ENCODE data around the gene ZP3.
"Not testable (repeated sequence)": the region's sequence is repeated elsewhere in the genome, so short reads cannot be mapped to it uniquely, and the experiment has no call there.

The ZP3 gene

DNA sequence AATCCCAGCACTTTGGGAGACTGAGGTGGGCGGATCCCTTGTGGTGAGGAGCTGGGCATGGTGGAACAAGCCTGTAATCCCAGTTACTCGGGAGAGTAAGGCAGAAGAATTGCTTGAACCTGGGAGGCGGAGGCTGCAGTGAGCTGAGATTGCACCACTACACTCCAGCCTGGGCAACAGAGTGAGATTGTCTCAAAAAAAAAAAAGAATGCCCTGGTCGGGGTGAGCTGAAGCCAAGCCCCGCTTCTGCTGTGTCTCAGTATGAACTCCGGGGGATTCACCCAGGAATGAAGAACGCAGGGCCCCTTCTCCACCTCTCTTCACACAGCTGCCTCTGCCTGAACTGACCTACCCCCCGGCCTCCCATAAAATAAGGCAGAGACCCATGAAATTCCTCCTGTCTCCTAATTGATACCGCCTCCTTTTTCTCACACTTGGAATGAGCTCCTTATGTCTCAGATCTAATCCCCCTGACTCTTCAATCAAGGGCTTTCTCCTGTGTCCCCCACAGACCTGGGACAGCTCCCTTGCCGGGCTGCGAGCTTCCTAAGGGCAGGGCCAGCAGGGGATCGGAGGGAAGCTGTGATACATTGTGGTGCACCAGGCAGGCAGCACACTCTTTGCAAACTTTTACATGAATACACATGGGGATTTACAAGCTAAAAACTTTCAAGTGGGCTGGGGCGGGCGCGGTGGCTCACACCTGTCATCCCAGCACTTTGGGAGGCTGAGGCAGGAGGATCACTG is 911 bp upstream of the ZP3 start:
- H3K27ac Mint-ChIP-seq: no peak overlapping the region
- peaks cover 1% of the 10 kb centered on the region for H3K9me3 Mint-ChIP-seq
- no peak overlapping the region for H3K4me3 Mint-ChIP-seq
- DNase-seq (ENCODE audit: low spot score in 2 of 2) (no peak), ATAC-seq (ENCODE audit: low read depth) (no peak)
- peaks cover 10% of the 10 kb centered on the region for H3K27me3 Mint-ChIP-seq
- H3K4me1 Mint-ChIP-seq: peaks cover 7% of the 10 kb centered on the region
- peaks cover 2% of the 10 kb centered on the region for H3K36me3 Mint-ChIP-seq

DNA sequence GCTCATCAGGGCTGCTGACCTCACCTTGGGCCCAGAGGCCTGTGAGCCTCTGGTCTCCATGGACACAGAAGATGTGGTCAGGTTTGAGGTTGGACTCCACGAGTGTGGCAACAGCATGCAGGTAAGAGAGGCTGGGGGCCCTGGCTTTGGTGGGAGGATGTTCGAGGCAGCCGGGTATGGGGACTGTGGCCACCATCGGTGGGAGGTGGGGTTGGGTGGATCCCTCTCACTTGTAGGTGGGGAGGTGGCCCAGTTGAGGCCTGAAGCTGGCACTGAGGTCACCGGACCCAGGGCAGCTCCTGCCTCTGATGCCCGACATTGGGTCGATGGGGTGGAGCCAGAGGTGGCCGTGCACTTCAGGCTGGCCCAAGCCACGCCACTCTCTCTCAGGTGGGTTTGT is 406 bp downstream of the ZP3 start:
- H3K27ac Mint-ChIP-seq: no peak overlapping the region
- H3K4me1 Mint-ChIP-seq: peaks cover 7% of the 10 kb centered on the region

DNA sequence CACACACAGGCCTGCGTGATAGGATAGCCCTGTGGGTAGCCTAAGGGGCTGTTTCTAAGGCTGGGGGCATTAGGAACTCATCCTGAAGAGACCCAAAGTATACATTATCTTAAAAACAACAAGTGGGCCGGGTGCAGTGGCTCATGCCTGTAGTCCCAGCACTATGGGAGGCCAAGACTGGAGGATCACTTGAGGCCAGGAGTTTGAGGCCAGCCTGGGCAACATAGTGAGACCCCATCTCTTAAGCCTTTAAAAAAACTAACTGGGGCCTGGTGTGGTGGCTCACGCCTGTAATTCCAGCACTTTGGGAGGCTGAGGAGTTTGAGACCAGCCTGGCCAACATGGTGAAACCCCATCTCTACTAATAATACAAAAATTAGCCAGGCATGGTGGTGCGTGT is 808 bp downstream of the ZP3 start:
- H3K27ac Mint-ChIP-seq; ATAC-seq (ENCODE audit: low read depth); H3K4me1 Mint-ChIP-seq; H3K36me3 Mint-ChIP-seq; H3K4me3 Mint-ChIP-seq; H3K9me3 Mint-ChIP-seq; DNase-seq (ENCODE audit: low spot score in 2 of 2); H3K27me3 Mint-ChIP-seq: not testable (repeated sequence)

More for the DNA sequence above, 406 bp downstream of the ZP3 start:
- no peak overlapping the region for H3K4me3 Mint-ChIP-seq
- no peaks in the 10 kb centered on the region for H3K36me3 Mint-ChIP-seq
- ATAC-seq (ENCODE audit: low read depth) (no peak), DNase-seq (ENCODE audit: low spot score in 2 of 2) (no peak)
- peaks cover 8% of the 10 kb centered on the region for H3K27me3 Mint-ChIP-seq
- H3K9me3 Mint-ChIP-seq: no peaks in the 10 kb centered on the region

DNA sequence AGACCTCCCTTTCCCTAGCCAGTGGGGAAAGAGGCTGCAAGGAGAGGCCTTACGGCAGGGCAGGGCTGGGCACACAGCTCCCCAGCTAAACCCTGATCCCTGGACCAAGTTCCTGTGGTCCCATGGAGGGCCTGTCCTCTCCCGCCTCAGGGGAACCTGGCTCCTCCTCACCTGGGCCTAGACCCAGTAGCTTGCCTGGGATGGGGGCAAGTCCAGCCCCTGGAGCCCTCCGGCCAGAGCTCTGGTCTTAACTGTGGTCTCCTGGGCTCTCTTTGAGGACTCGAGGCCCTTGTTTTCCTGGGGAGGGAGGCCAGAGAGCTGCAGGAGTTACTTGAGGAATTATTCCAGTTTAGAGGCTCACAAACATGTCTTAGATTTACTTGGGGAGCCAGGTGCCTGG is 1.5 kb downstream of the ZP3 start:
- Mint-ChIP-seq H3K36me3 (no peaks in the 10 kb centered on the region), H3K4me1 (peaks cover 7% of the 10 kb centered on the region), H3K27me3 (peaks cover 6% of the 10 kb centered on the region), H3K4me3 (no peak overlapping the region), H3K27ac (no peak overlapping the region), H3K9me3 (no peaks in the 10 kb centered on the region)
- DNase-seq (ENCODE audit: low spot score in 2 of 2): no peak
- ATAC-seq (ENCODE audit: low read depth): no peak

DNA sequence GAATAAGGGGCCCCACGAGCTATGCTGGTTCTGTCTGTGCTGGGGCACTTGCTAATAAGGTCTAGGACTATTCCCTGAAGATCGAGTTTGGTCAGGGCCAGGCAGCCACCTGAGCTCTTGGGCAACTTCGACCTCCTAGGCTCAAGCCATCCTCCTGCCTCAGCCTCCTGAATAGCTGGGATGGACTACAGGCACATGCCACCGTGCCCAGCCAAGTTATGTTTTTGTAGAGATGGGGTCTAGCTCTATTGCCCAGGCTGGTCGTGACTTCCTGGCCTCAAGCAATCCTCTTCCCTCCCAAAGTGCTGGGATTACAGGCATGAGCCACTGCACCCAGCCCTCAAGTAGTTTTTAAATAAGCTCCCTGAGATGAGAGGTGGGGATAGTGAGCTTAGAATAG is 2.9 kb downstream of the ZP3 start:
- Mint-ChIP-seq H3K27me3 (peaks cover 4% of the 10 kb centered on the region), H3K36me3 (no peaks in the 10 kb centered on the region), H3K4me3 (no peak overlapping the region), H3K27ac (no peak overlapping the region), H3K9me3 (no peaks in the 10 kb centered on the region), H3K4me1 (peaks cover 7% of the 10 kb centered on the region)
- DNase-seq (ENCODE audit: low spot score in 2 of 2) (no peak), ATAC-seq (ENCODE audit: low read depth) (no peak)

DNA sequence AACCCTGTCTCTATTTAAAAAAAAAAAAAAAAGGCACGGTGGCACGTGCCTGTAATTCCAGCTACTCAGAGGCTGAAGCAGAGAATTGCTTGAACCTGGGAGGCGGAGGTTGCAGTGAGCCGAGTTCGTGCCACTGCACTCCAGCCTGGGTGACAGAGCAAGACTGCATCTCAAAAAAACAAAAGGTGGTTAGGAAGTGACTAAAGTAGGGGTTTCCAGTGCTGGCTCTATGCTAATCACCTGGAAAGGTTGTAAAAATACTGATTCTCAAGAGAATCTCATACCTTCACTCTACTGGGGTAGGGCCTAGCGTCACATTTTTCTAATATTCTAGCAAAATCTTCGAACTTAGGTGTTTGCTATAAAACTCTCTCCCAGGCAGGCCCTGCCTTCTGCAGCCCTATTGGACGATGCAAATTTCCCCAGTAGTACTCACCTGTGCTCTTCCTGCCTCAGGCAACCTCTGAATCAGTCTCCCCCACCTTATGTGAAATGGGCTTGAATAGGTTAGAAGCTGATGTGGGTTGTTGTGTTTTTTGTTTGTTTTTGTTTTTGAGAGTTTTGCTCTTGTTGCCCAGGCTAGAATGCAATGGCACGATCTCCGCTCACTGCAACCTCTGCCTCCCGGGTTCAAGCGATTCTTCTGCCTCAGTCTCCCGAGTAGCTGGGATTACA is 3.5 kb downstream of the ZP3 start:
- no peak for ATAC-seq (ENCODE audit: low read depth)
- Mint-ChIP-seq H3K27me3 (peaks cover 2% of the 10 kb centered on the region), H3K27ac (no peak overlapping the region)

DNA sequence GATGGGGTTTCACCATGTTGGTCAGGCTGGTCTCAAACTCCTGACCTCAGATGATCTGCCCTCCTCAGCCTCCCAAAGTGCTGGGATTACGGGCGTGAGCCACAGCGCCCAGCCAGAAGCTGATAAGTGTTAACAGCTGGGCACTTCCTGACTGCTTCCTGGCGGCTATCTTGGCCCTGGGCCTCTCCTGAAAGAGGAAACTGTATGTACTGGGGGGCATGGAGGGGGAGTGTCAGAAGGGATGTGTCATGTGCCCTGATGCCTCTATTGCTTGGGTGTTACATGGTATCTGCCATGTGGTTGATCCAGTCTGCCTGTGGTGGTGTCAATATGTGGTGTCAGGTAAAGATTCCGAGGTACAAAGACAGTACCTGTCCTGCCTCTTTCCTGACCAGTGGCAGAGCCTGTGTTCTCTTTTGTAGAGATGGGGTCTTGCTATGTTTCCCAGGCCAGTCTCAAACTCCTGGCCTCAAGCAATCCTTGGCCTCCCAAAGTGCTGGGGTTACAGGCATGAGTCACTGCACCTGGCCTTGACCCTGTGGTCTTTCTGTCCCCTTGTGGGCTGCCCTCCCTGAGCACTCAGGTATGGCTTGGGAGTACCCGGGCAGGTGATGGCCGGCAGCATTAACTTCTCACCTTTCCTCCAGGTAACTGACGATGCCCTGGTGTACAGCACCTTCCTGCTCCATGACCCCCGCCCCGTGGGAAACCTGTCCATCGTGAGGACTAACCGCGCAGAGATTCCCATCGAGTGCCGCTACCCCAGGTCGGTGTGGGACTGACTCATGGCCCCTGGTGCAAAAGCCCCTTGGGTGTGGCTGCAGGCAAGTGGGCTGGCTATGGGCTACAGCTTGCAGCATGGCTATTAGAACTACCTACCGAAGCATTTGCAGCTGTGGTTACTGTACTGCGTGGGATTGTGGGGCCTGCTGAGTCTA is 4.4 kb downstream of the ZP3 start:
- no peak overlapping the region for H3K4me3 Mint-ChIP-seq
- no peaks in the 10 kb centered on the region for H3K36me3 Mint-ChIP-seq
- no peak for DNase-seq (ENCODE audit: low spot score in 2 of 2)
- no peak overlapping the region for H3K27ac Mint-ChIP-seq
- no peaks in the 10 kb centered on the region for H3K9me3 Mint-ChIP-seq
- H3K4me1 Mint-ChIP-seq: peaks cover 7% of the 10 kb centered on the region
- no peaks in the 10 kb centered on the region for H3K27me3 Mint-ChIP-seq
- ATAC-seq (ENCODE audit: low read depth): no peak

More for the DNA sequence above, 3.5 kb downstream of the ZP3 start:
- Mint-ChIP-seq H3K9me3 (no peaks in the 10 kb centered on the region), H3K4me3 (no peak overlapping the region), H3K36me3 (no peaks in the 10 kb centered on the region), H3K4me1 (peaks cover 7% of the 10 kb centered on the region)
- no peak for DNase-seq (ENCODE audit: low spot score in 2 of 2)

DNA sequence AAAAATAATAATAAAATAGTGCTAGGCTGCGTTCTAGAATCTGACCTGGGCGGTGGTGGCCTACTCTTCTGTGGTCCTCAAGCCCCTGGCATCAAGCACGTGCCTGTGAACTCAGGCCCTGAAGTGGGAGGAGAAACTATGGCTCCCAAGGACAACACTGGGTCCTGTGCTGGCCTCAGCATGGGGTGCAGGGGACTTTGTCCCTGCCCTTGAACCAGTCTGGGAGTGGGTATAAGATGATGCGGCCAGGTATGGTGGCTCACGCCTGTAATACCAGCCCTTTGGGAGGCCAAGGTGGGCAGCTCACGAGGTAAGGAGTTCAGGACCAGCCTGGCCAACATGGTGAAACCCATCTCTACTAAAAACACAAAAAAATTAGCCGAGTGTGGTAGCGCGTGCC is 5.5 kb downstream of the ZP3 start:
- Mint-ChIP-seq H3K27ac (no peak overlapping the region), H3K36me3 (no peaks in the 10 kb centered on the region), H3K4me3 (no peak overlapping the region), H3K9me3 (no peaks in the 10 kb centered on the region), H3K4me1 (no peaks in the 10 kb centered on the region), H3K27me3 (no peaks in the 10 kb centered on the region)
- ATAC-seq (ENCODE audit: low read depth) (no peak), DNase-seq (ENCODE audit: low spot score in 2 of 2) (no peak)

DNA sequence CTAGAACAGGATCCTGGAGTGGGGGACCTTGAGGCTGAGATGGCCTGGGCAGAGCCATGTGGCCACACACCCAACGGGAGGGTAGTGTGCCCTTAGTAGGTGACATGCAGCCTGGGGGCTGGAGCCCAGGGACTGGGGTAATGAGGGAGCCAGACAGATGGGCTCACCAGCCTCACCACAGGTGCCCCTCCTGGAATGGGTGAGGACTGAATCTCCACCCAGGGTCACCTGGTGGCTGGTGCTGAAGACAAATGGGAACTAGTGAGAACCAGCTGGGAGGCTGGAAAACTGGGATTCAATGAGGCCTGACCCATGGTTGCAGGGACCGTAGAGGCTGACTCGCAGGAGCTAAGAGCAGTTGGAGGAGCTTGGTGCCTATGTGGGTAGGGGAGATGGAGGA is 6.1 kb downstream of the ZP3 start:
- Mint-ChIP-seq H3K36me3 (no peaks in the 10 kb centered on the region), H3K4me1 (no peaks in the 10 kb centered on the region), H3K4me3 (no peak overlapping the region), H3K27me3 (no peaks in the 10 kb centered on the region), H3K9me3 (no peaks in the 10 kb centered on the region), H3K27ac (no peak overlapping the region)
- ATAC-seq (ENCODE audit: low read depth) (no peak), DNase-seq (ENCODE audit: low spot score in 2 of 2) (no peak)

DNA sequence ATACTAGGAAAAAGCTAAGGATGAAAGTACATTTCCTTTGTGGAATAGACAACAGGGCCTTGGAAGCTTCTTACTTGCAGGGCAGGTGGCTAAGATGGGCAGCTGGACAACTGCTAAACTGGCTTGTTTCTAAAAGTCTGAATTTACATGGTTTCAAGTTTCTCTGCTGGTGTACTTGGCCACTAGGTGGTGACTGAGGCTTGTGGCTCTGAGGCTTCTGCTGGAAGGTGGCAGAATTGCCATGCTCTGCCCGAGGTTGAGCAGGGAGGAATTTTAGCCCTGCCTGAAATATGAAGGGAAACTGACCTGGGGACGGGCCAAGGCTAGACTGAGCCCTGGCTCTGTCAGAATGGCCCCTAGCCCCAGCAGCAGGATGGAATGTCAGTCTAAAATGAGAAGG is 13.1 kb downstream of the ZP3 start:
- peak; percentile 61 for ATAC-seq (ENCODE audit: low read depth)
- not testable (repeated sequence) for H3K27ac Mint-ChIP-seq, H3K27me3 Mint-ChIP-seq, H3K4me1 Mint-ChIP-seq, H3K9me3 Mint-ChIP-seq, H3K4me3 Mint-ChIP-seq, H3K36me3 Mint-ChIP-seq
- peak; percentile 23 to 30 for DNase-seq (ENCODE audit: low spot score in 2 of 2)

DNA sequence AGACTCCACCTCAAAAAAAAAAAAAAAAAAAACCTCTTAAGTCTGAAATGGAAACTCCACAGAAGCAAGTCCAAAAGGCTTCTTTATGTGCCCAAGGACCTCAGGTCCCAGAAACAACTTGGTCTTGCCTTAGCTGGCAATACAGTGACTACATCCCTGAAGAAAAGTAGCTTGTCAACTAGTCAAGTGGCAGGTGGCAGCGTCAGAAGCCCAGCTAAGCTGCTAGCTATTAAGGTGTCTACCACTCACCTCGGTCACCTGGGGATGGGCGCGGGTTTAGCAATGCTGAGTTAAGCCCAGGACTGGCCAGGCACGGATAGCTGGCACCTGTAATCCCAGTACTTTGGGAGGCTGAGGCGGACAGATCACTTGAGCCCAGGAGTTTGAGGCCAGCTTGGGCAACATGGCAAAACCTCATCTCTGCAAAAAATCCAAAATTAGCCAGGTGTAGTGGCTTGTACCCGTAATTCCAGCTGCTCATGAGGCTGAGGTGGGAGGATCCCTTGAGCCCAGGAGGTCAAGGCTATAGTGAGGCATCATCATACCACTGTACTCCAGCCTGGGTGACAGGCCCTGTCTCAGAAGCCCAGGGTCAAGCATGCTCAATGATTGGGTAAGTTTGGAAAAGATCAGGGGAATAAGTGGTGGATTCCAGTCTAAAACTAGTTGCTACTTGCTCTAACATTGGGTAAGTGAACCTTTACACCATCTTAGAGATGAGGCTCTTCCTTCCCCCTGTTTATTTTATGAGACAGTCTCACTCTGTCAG is 14.6 kb downstream of the ZP3 start:
- not testable (repeated sequence) for DNase-seq (ENCODE audit: low spot score in 2 of 2); ATAC-seq (ENCODE audit: low read depth); H3K9me3 Mint-ChIP-seq; H3K4me3 Mint-ChIP-seq; H3K4me1 Mint-ChIP-seq; H3K36me3 Mint-ChIP-seq; H3K27me3 Mint-ChIP-seq; H3K27ac Mint-ChIP-seq

DNA sequence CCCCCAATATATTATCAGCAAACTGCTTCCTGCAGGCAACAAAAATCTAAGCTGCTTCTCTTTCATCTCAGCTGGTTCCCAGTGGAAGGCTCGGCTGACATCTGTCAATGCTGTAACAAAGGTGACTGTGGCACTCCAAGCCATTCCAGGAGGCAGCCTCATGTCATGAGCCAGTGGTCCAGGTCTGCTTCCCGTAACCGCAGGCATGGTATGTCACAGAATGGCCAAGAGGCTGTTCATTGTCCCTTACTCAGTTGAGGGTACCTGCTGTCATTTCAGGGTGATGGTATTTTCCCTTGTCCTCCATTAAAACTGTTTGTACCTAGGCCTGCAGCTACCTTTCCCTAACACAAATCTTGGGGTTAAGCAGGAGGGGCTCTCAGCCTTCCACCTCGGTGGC is 15.7 kb downstream of the ZP3 start:
- H3K4me3 Mint-ChIP-seq; ATAC-seq (ENCODE audit: low read depth); H3K4me1 Mint-ChIP-seq; H3K9me3 Mint-ChIP-seq; H3K27me3 Mint-ChIP-seq; H3K36me3 Mint-ChIP-seq; H3K27ac Mint-ChIP-seq; DNase-seq (ENCODE audit: low spot score in 2 of 2): not testable (repeated sequence)

DNA sequence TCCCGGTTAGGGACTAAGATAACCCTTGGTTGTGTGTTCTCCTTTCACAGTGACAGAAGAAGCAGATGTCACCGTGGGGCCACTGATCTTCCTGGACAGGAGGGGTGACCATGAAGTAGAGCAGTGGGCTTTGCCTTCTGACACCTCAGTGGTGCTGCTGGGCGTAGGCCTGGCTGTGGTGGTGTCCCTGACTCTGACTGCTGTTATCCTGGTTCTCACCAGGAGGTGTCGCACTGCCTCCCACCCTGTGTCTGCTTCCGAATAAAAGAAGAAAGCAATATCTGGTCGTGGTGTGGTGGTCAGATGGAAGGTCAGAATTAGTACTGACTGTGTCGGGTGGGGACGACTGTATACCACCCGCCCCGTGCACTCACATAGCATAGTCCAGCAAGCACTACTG is 17.0 kb downstream of the ZP3 start:
- H3K36me3 Mint-ChIP-seq; H3K4me3 Mint-ChIP-seq; H3K27ac Mint-ChIP-seq; H3K9me3 Mint-ChIP-seq; H3K4me1 Mint-ChIP-seq; H3K27me3 Mint-ChIP-seq; DNase-seq (ENCODE audit: low spot score in 2 of 2): not testable (repeated sequence)
- ATAC-seq (ENCODE audit: low read depth): peak; percentile 64
